IMR-90 (cell line): ENCODE data around the gene PEX19. TPM values are rescaled to one million over a fixed set of nuclear protein-coding genes. Genes with fewer than 3 reads are reported as not detected.

Experiments used
- ATAC-seq: fragments of 200-7000 bp; cut with Tn5 transposase; 2 replicates; pipeline ENCODE4 v1.9.1; 2020; ENCODE audit warnings: low read depth, mild to moderate bottlenecking, moderate library complexity
- BruUV-seq: library from RNA; stranded (reverse); fragments of 400-500 nt; replicated peaks from 2 replicates; lab custom pipeline; 2021; lab: Mats Ljungman, UMichigan
- CTCF ChIA-PET: fragments of 300-600 bp; formaldehyde crosslinking; extraction: SDS; loops from one replicate; lab custom pipeline; 2021; ENCODE audit warnings: antibody characterized with exemption; lab: Yijun Ruan, JAX
- POLR2A ChIA-PET: fragments of 300-600 bp; sonication (Branson Sonifier 250); formaldehyde crosslinking; loops from one replicate; lab custom pipeline; 2022; ENCODE audit warnings: antibody characterized with exemption; ENCODE audit not compliant: unreplicated experiment; lab: Charles Lee
- DNase-seq: peaks from one replicate; pipeline ENCODE4 v3.0.0; 2013
- H2AFZ ChIP-seq: replicated peaks from 2 replicates; pipeline ENCODE3; 2013; ENCODE audit warnings: low read length, mild to moderate bottlenecking; ENCODE audit not compliant: poor library complexity
- H2AK5ac ChIP-seq: 2 replicates; pipeline ENCODE4 v1.6.1; 2013; ENCODE audit warnings: low read depth, low read length, inconsistent platforms
- H2AK9ac ChIP-seq: replicated peaks from 2 replicates; pipeline ENCODE3; 2013; ENCODE audit warnings: mild to moderate bottlenecking, low read depth, low read length, moderate library complexity; ENCODE audit not compliant: poor library complexity
- H2BK120ac ChIP-seq: 2 replicates; pipeline ENCODE4 v1.6.1; 2013; ENCODE audit warnings: low read depth, low read length, inconsistent platforms
- H2BK15ac ChIP-seq: 3 replicates; pipeline ENCODE4 v1.6.1; 2013; ENCODE audit warnings: low read depth, low read length, inconsistent platforms
- H2BK20ac ChIP-seq: 2 replicates; pipeline ENCODE4 v1.6.1; 2013; ENCODE audit warnings: low read depth, mild to moderate bottlenecking, inconsistent platforms, low read length, moderate library complexity
- H2BK5ac ChIP-seq: 2 replicates; pipeline ENCODE4 v1.6.1; 2013; ENCODE audit warnings: mild to moderate bottlenecking, low read depth, low read length, inconsistent platforms; ENCODE audit not compliant: poor library complexity, severe bottlenecking
- H3K14ac ChIP-seq: replicated peaks from 2 replicates; pipeline ENCODE4 v1.6.1; 2013; ENCODE audit warnings: low read depth, low read length, inconsistent platforms
- H3K18ac ChIP-seq: 2 replicates; pipeline ENCODE4 v1.6.1; 2013; ENCODE audit warnings: low read depth, low read length, control low read depth
- H3K23ac ChIP-seq: 2 replicates; pipeline ENCODE4 v1.6.1; 2013; ENCODE audit warnings: low read depth, low read length, inconsistent platforms
- H3K27ac ChIP-seq: 2 replicates; pipeline ENCODE4 v1.5.1; 2013; ENCODE audit warnings: mild to moderate bottlenecking, control low read depth, low read length; ENCODE audit not compliant: insufficient read depth
- H3K27me3 ChIP-seq: 2 replicates; pipeline ENCODE4 v1.6.1; 2013; ENCODE audit warnings: low read length; ENCODE audit not compliant: control insufficient read depth, insufficient read depth
- H3K36me3 ChIP-seq: 2 replicates; pipeline ENCODE4 v1.6.1; 2013; ENCODE audit warnings: low read length, mixed read lengths; ENCODE audit not compliant: control insufficient read depth, insufficient read depth
- H3K4ac ChIP-seq: 2 replicates; pipeline ENCODE4 v1.6.1; 2013; ENCODE audit warnings: low read depth, low read length, inconsistent platforms
- H3K4me1 ChIP-seq: 2 replicates; pipeline ENCODE4 v1.6.1; 2013; ENCODE audit warnings: low read length, mixed read lengths; ENCODE audit not compliant: control insufficient read depth, insufficient read depth
- H3K4me2 ChIP-seq: 2 replicates; pipeline ENCODE4 v1.6.1; 2013; ENCODE audit warnings: low read depth, mild to moderate bottlenecking, control low read depth, low read length, moderate library complexity
- H3K4me3 ChIP-seq: 2 replicates; pipeline ENCODE4 v1.5.1; 2013; ENCODE audit warnings: low read depth, mild to moderate bottlenecking, control low read depth, low read length, moderate library complexity; ENCODE audit not compliant: insufficient read depth
- H3K56ac ChIP-seq: 2 replicates; pipeline ENCODE4 v1.6.1; 2013; ENCODE audit warnings: low read length, inconsistent platforms; ENCODE audit not compliant: insufficient read depth; ENCODE audit errors: extremely low read depth
- H3K79me1 ChIP-seq, 2 experiments: 2 replicates each; pipeline ENCODE4 v1.6.1; 2013; ENCODE audit warnings: low read length in 2 of 2, inconsistent platforms in 1 of 2, low read depth in 1 of 2
- H3K9ac ChIP-seq: 2 replicates; pipeline ENCODE4 v1.6.1; 2013; ENCODE audit warnings: low read depth, low read length, control low read depth
- H3K9me1 ChIP-seq: 2 replicates; pipeline ENCODE4 v1.6.1; 2013; ENCODE audit warnings: low read length, inconsistent platforms; ENCODE audit not compliant: insufficient read depth
- H3K9me3 ChIP-seq: 2 replicates; pipeline ENCODE4 v1.6.1; 2013; ENCODE audit warnings: low read length; ENCODE audit not compliant: control insufficient read depth, insufficient read depth
- H4K20me1 ChIP-seq: 2 replicates; pipeline ENCODE4 v1.6.1; 2013; ENCODE audit warnings: low read length, inconsistent platforms; ENCODE audit not compliant: insufficient read depth
- H4K5ac ChIP-seq: 2 replicates; pipeline ENCODE4 v1.6.1; 2013; ENCODE audit warnings: mild to moderate bottlenecking, low read depth, low read length, control low read depth
- H4K8ac ChIP-seq, 2 experiments: 2 replicates each; pipeline ENCODE4 v1.6.1; 2013; ENCODE audit warnings: low read depth in 2 of 2, low read length in 2 of 2, control low read depth in 1 of 2, inconsistent platforms in 1 of 2
- H4K91ac ChIP-seq: 2 replicates; pipeline ENCODE4 v1.6.1; 2013; ENCODE audit warnings: low read depth, low read length, inconsistent platforms; ENCODE audit not compliant: insufficient read depth
- BHLHE40 ChIP-seq: fragments of 150-350 bp; IDR thresholded peaks from 2 replicates; pipeline ENCODE4 v1.6.1; 2016; ENCODE audit warnings: mild to moderate bottlenecking, low read depth, low read length
- CEBPB ChIP-seq: IDR thresholded peaks from 2 replicates; pipeline ENCODE4 v1.6.1; 2012; ENCODE audit warnings: low read depth, low read length, improper control_type of control experiment
- MAZ ChIP-seq: IDR thresholded peaks from 2 replicates; pipeline ENCODE4 v1.6.1; 2012; ENCODE audit warnings: low read depth, mild to moderate bottlenecking, low read length, improper control_type of control experiment, moderate library complexity, borderline replicate concordance
- NFE2L2 ChIP-seq: fragments of 150-350 bp; IDR thresholded peaks from 2 replicates; pipeline ENCODE4 v1.6.1; 2016; ENCODE audit warnings: low read depth, mild to moderate bottlenecking, low read length
- RCOR1 ChIP-seq: IDR thresholded peaks from 2 replicates; pipeline ENCODE4 v1.6.1; 2012; ENCODE audit warnings: mild to moderate bottlenecking, low read length, improper control_type of control experiment; ENCODE audit not compliant: insufficient replicate concordance
- RFX5 ChIP-seq: IDR thresholded peaks from 2 replicates; pipeline ENCODE4 v1.8.0; 2012; ENCODE audit warnings: low read depth, mild to moderate bottlenecking, low read length, moderate library complexity
- SMC3 ChIP-seq: fragments of 150-350 bp; IDR thresholded peaks from 2 replicates; pipeline ENCODE4 v1.6.1; 2016; ENCODE audit warnings: low read depth, mild to moderate bottlenecking, antibody characterized with exemption, low read length, moderate library complexity
- WGBS, 2 experiments: methylation state at CpG; one replicate each; pipeline versions ENCODE4 v1.1.5 to v1.1.7; 2013; ENCODE audit warnings: missing lambda C conversion rate in 2 of 2; ENCODE audit not compliant: insufficient read length in 1 of 2; ENCODE audit errors: extremely low coverage in 2 of 2; 5-methylcytosine and 5-hydroxymethylcytosine counted together
- dilution Hi-C: fragments of 300-500 bp; cut with HindIII; formaldehyde crosslinking; loops from one replicate; pipeline ENCODE4 v1.14.3; 2018; ENCODE audit warnings: low sequenced_read_pairs; ENCODE audit not compliant: unreplicated experiment
- in situ Hi-C: fragments of 300-500 bp; cut with MboI; formaldehyde crosslinking; loops from 3 replicates; pipeline ENCODE4 v1.14.3; 2019; ENCODE audit warnings: low sequenced_read_pairs, inconsistent platforms, mixed read lengths
- intact Hi-C: fragments of 100-400 bp; cut with micrococcal nuclease; formaldehyde crosslinking; loops from 2 replicates; pipeline ENCODE4 v1.10.0; 2022
- polyA plus RNA-seq, 3 experiments: library from polyadenylated mRNA; depleted of rRNA; stranded (reverse); fragments of >200 nt; gene quantifications; 2 replicates each; pipeline ENCODE4 v1.2.3, GENCODE V29; 2012; ENCODE audit warnings: low replicate concordance in 1 of 3
- total RNA-seq: library from RNA; depleted of rRNA; stranded (reverse); fragments of >200 nt; gene quantifications from 2 replicates; pipeline ENCODE4 v1.2.3, GENCODE V29; 2012

PEX19 gene
- total and polyA plus RNA-seq, 2 of the 4 experiments (the other 2 are of a cell fraction) = 44.5 to 67.7 TPM

DNA sequence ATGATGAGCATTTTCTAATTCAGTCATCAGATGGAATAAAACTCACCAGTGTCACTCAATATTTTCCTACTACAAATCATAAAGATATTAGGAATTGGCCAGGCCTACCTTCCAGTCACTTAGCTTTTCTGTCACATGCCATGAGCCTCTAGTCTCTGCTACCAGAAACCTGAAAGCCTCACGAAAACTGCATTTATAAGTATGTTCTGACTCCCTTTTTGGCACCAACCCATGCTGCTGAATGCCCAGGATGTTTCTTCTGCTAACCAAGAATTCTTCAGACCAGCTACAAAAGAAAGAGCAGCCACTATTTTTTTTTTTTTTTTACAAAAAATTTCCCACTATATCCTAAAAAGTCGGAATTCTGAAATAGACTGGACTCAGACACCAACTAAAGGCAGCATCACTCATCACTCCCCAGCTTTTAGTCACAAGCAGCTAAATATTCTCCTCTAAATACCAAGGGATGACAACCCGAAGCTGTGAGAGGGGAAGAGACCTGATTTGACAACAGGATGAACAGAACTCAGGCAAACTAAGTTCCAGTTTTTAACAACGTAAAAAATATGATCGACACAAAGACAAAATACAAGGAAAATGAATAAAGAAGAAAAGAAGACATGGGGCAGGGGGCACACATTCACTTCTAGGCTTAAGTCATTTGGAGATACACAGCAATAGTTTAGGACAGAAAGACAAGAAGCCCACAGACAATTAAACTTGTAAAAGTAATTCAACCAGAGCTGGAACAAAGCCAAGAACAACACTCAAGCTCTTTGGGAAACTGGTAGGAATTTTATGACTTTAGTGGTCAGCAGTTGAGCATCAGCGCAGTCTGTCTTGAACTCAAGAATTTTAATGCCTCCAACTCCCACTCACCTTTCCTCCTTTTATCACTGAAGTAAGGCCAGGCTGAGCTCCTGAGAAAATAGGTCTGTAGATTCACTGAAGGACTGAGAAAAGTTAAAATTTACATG, 24.2 kb downstream of the PEX19 start:
- Histone ChIP-seq H2BK5ac (peak overlapping the region; percentile 91), H3K9ac (peak overlapping the region; percentile 54; the same call in 1 of the 2 replicates), H4K5ac (peak overlapping the region; percentile 4; the same call in 1 of the 2 replicates), H4K91ac (no peak overlapping the region; the same call in 1 of the 2 replicates), H3K14ac (no peak overlapping the region; the same call in 1 of the 2 replicates), H3K27ac (peak overlapping the region; percentile 63; the same call in 1 of the 2 replicates), H2BK120ac (peak overlapping the region; percentile 19), H3K18ac (peak overlapping the region; percentile 10; the same call in 1 of the 2 replicates), H2AK9ac (no peak overlapping the region), H2BK20ac (0 out of 2 replicates have a peak overlapping the region, but pooled peaks have one; percentile 3), H4K20me1 (peaks cover 19% of the 10 kb centered on the region), H2AK5ac (peak overlapping the region; percentile 36; the same call in 1 of the 2 replicates), H2BK15ac (no peak overlapping the region), H3K23ac (peak overlapping the region; percentile 65), H2AFZ (no peak overlapping the region), H3K56ac (peak overlapping the region; percentile 29; the same call in 1 of the 2 replicates), H4K8ac (no peak overlapping the region), H3K4me2 (peak overlapping the region; percentile 76), H3K4me1 (peaks cover 2% of the 10 kb centered on the region; the same call in 1 of the 2 replicates), H3K79me1 (peaks cover 12 to 49% of the 10 kb centered on the region in 2 experiments; a peak in 3 of 4 replicates), H3K9me1 (peaks cover 4% of the 10 kb centered on the region), H3K4me3 (peak overlapping the region; percentile 71; the same call in 1 of the 2 replicates), H3K27me3 (no peaks in the 10 kb centered on the region), H3K4ac (peak overlapping the region; percentile 24; the same call in 1 of the 2 replicates), H3K36me3 (no peaks in the 10 kb centered on the region), H3K9me3 (no peaks in the 10 kb centered on the region)
- ChIA-PET CTCF (interaction anchor here (0.6 to 2.2 kb wide), 4 partner anchors 9 to 1618 kb away, joined by 4 to 26 read pairs (median 4); no protein-coding TSS in a partner anchor), POLR2A (interaction anchor here (1.0 kb wide), 1 partner anchor 8 kb away, joined by 4 read pairs; no protein-coding TSS in a partner anchor)
- BruUV-seq = no TSS peak
- WGBS, 2 experiments = 0% methylated on average over 1 of the region's 6 CpGs; no CpG with 5 or more reads in 1 of the 2 experiments
- ATAC-seq (no peak), DNase-seq (peak; percentile 89)
- in situ Hi-C loops = no loop called here
- dilution Hi-C loops = no loop called here
- TF ChIP-seq NFE2L2 = no peak
- TF ChIP-seq CEBPB = no peak
- no peak for TF ChIP-seq RCOR1
- TF ChIP-seq RFX5 = no peak
- TF ChIP-seq MAZ = no peak
- no peak for TF ChIP-seq SMC3
- no peak for TF ChIP-seq BHLHE40
- intact Hi-C loops = no loop called here
